Liver (tissue), 3 donors: ENCODE measurements around the gene ASB11.

Experiments
- FOXA2 ChIP-seq: IDR thresholded peaks from 2 replicates; pipeline ENCODE4 v1.6.1; 2016; ENCODE audit warnings: antibody characterized with exemption
- HNF4A ChIP-seq, 2 donors: conservative IDR thresholded peaks; 2 replicates each; pipeline ENCODE4 v1.6.1; 2016; ENCODE audit warnings: antibody characterized with exemption in 2 of 2, mild to moderate bottlenecking in 2 of 2
- JUND ChIP-seq, 2 donors: IDR thresholded peaks; 2 replicates each; pipeline ENCODE4 v1.6.1; 2016; ENCODE audit warnings: antibody characterized with exemption in 2 of 2
- NR2F2 ChIP-seq: IDR thresholded peaks from 2 replicates; pipeline ENCODE4 v1.6.1; 2016; ENCODE audit warnings: antibody characterized with exemption
- SP1 ChIP-seq: IDR thresholded peaks from 2 replicates; pipeline ENCODE4 v1.6.1; 2018; ENCODE audit warnings: antibody characterized with exemption, mild to moderate bottlenecking
- TAF1 ChIP-seq: conservative IDR thresholded peaks from 2 replicates; pipeline ENCODE4 v1.6.1; 2016; ENCODE audit warnings: antibody characterized with exemption, mild to moderate bottlenecking
- YY1 ChIP-seq: IDR thresholded peaks from 2 replicates; pipeline ENCODE4 v1.6.1; 2016; ENCODE audit warnings: antibody characterized with exemption, mild to moderate bottlenecking
- TF ChIP-seq, protein P1 (sequence below): fragments of 150-350 bp; IDR thresholded peaks from 2 replicates; pipeline ENCODE4 v1.5.1; 2017; ENCODE audit warnings: improper control_type of control experiment, low read depth, low read length; ENCODE audit not compliant: missing input control
- TF ChIP-seq, protein P2 (sequence below): IDR thresholded peaks from 2 replicates; pipeline ENCODE4 v1.6.1; 2016; ENCODE audit warnings: antibody characterized with exemption
- TF ChIP-seq, protein P3 (sequence below): IDR thresholded peaks from 2 replicates; pipeline ENCODE4 v1.6.1; 2016; ENCODE audit warnings: antibody characterized with exemption, mild to moderate bottlenecking
- TF ChIP-seq, protein P4 (sequence below): IDR thresholded peaks from 2 replicates; pipeline ENCODE4 v1.6.1; 2016; ENCODE audit warnings: antibody characterized with exemption
- TF ChIP-seq, protein P5 (sequence below): IDR thresholded peaks from 2 replicates; pipeline ENCODE4 v1.6.1; 2016; ENCODE audit warnings: antibody characterized with exemption
- donor health status: healthy.
- donor health status: healthy.

DNA sequence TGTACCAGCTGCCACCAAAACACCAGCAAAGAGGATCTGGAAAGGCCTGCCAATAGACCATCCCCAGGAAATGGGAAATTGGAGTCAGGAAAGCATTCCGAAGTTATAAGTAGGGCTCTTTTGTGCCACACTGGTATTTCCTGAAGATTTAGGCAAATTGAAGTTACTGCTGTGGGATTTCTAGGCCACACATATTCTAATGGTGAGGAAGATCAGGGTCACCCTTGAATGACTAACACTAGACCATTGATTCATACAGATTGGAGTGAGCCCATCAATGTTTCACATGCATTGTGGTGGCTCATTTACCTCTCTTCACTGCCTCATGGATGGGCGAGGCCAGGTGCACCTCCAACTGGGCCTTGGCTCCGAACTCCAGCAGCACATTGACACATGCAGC, 22.6 kb downstream of the ASB11 start:
- TF ChIP-seq, protein P1, sequence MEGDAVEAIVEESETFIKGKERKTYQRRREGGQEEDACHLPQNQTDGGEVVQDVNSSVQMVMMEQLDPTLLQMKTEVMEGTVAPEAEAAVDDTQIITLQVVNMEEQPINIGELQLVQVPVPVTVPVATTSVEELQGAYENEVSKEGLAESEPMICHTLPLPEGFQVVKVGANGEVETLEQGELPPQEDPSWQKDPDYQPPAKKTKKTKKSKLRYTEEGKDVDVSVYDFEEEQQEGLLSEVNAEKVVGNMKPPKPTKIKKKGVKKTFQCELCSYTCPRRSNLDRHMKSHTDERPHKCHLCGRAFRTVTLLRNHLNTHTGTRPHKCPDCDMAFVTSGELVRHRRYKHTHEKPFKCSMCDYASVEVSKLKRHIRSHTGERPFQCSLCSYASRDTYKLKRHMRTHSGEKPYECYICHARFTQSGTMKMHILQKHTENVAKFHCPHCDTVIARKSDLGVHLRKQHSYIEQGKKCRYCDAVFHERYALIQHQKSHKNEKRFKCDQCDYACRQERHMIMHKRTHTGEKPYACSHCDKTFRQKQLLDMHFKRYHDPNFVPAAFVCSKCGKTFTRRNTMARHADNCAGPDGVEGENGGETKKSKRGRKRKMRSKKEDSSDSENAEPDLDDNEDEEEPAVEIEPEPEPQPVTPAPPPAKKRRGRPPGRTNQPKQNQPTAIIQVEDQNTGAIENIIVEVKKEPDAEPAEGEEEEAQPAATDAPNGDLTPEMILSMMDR: no peak
- TF ChIP-seq, protein P2, sequence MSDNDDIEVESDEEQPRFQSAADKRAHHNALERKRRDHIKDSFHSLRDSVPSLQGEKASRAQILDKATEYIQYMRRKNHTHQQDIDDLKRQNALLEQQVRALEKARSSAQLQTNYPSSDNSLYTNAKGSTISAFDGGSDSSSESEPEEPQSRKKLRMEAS: no peak
- TF ChIP-seq, protein P3, sequence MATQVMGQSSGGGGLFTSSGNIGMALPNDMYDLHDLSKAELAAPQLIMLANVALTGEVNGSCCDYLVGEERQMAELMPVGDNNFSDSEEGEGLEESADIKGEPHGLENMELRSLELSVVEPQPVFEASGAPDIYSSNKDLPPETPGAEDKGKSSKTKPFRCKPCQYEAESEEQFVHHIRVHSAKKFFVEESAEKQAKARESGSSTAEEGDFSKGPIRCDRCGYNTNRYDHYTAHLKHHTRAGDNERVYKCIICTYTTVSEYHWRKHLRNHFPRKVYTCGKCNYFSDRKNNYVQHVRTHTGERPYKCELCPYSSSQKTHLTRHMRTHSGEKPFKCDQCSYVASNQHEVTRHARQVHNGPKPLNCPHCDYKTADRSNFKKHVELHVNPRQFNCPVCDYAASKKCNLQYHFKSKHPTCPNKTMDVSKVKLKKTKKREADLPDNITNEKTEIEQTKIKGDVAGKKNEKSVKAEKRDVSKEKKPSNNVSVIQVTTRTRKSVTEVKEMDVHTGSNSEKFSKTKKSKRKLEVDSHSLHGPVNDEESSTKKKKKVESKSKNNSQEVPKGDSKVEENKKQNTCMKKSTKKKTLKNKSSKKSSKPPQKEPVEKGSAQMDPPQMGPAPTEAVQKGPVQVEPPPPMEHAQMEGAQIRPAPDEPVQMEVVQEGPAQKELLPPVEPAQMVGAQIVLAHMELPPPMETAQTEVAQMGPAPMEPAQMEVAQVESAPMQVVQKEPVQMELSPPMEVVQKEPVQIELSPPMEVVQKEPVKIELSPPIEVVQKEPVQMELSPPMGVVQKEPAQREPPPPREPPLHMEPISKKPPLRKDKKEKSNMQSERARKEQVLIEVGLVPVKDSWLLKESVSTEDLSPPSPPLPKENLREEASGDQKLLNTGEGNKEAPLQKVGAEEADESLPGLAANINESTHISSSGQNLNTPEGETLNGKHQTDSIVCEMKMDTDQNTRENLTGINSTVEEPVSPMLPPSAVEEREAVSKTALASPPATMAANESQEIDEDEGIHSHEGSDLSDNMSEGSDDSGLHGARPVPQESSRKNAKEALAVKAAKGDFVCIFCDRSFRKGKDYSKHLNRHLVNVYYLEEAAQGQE: no peak
- TF ChIP-seq HNF4A (conservative IDR thresholded peaks at IDR 0.05) (no peak), JUND (IDR thresholded peaks at IDR 0.05) (no peak), NR2F2 (no peak), SP1 (no peak), TAF1 (no peak), YY1 (no peak), FOXA2 (no peak)
- TF ChIP-seq, protein P4, sequence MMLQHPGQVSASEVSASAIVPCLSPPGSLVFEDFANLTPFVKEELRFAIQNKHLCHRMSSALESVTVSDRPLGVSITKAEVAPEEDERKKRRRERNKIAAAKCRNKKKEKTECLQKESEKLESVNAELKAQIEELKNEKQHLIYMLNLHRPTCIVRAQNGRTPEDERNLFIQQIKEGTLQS: no peak
- TF ChIP-seq, protein P5, sequence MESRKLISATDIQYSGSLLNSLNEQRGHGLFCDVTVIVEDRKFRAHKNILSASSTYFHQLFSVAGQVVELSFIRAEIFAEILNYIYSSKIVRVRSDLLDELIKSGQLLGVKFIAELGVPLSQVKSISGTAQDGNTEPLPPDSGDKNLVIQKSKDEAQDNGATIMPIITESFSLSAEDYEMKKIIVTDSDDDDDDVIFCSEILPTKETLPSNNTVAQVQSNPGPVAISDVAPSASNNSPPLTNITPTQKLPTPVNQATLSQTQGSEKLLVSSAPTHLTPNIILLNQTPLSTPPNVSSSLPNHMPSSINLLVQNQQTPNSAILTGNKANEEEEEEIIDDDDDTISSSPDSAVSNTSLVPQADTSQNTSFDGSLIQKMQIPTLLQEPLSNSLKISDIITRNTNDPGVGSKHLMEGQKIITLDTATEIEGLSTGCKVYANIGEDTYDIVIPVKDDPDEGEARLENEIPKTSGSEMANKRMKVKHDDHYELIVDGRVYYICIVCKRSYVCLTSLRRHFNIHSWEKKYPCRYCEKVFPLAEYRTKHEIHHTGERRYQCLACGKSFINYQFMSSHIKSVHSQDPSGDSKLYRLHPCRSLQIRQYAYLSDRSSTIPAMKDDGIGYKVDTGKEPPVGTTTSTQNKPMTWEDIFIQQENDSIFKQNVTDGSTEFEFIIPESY: no peak
